K562 (cell line): ENCODE data around the gene ACADL. TPM values are rescaled to one million over a fixed set of nuclear protein-coding genes. Genes with fewer than 3 reads are reported as not detected.

Experiments
- ATAC-seq: fragments of 200-7000 bp; cut with Tn5 transposase; 3 replicates; pipeline ENCODE4 v1.9.1; 2020; ENCODE audit warnings: moderate library complexity
- BruUV-seq: library from RNA; stranded (reverse); fragments of 400-500 nt; replicated peaks from 2 replicates; lab custom pipeline; 2021; lab: Mats Ljungman, UMichigan
- CTCF ChIA-PET: fragments of 300-600 bp; formaldehyde crosslinking; extraction: SDS; loops from one replicate; lab custom pipeline; 2021; ENCODE audit warnings: low intra/inter-chr PET ratio; lab: Yijun Ruan, JAX
- POLR2A ChIA-PET: fragments of 300-600, 350-650 bp; sonication (Branson Sonifier 250); formaldehyde crosslinking; extraction: SDS; loops from one replicate; lab custom pipeline; 2021; ENCODE audit warnings: antibody characterized with exemption, inconsistent platforms; lab: Yijun Ruan, JAX
- DNase-seq, 4 experiments: peaks; one replicate each; pipeline versions ENCODE4 v3.0.0 to v3.0.0-alpha.2; 2011 to 2018; ENCODE audit warnings: low spot score in 3 of 4, mixed read lengths in 3 of 4; ENCODE audit errors: extremely low read depth in 1 of 4
- FAIRE-seq: peaks from 2 replicates; lab custom pipeline; 2011; peaks lifted over from hg19 to GRCh38; lab: Jason Lieb, UNC
- H2AFZ ChIP-seq: 2 replicates; pipeline ENCODE4 v1.6.0; 2011; ENCODE audit warnings: low read depth, low read length, control low read depth, inconsistent platforms
- H3K27ac ChIP-seq: fragments of 200-600 bp; 3 replicates; pipeline ENCODE4 v1.8.0; 2011; ENCODE audit warnings: low read depth, mild to moderate bottlenecking, control low read depth, inconsistent platforms, low read length, moderate library complexity, mixed read lengths; ENCODE audit errors: extremely low read depth
- H3K27me3 ChIP-seq, 2 experiments: fragments of 300-600 bp in 1 of 2; 2 replicates in 1 of 2; 3 replicates in 1 of 2; pipeline versions ENCODE4 v1.6.0 to v1.8.0; 2011; ENCODE audit warnings: inconsistent platforms in 2 of 2, low read length in 2 of 2, mild to moderate bottlenecking in 1 of 2, mixed read lengths in 1 of 2, moderate library complexity in 1 of 2; ENCODE audit not compliant: control insufficient read depth in 2 of 2, insufficient read depth in 2 of 2
- H3K36me3 ChIP-seq: fragments of 300-600 bp; 3 replicates; pipeline ENCODE4 v1.8.0; 2011; ENCODE audit warnings: mild to moderate bottlenecking, low read length, inconsistent platforms; ENCODE audit not compliant: control insufficient read depth, insufficient read depth
- H3K4me1 ChIP-seq, 2 experiments: fragments of 200-600 bp in 1 of 2; replicated peaks in 1 of 2; 2 replicates in 1 of 2; 3 replicates in 1 of 2; pipeline versions ENCODE4 v1.5.1 to v1.8.0; 2011; ENCODE audit warnings: inconsistent platforms in 2 of 2, low read length in 2 of 2, mild to moderate bottlenecking in 1 of 2, mixed read lengths in 1 of 2, moderate library complexity in 1 of 2; ENCODE audit not compliant: control insufficient read depth in 2 of 2, insufficient read depth in 2 of 2
- H3K4me2 ChIP-seq: 2 replicates; pipeline ENCODE4 v1.6.1; 2011; ENCODE audit warnings: low read length, control low read depth, inconsistent platforms, mixed read lengths; ENCODE audit not compliant: insufficient read depth
- H3K4me3 ChIP-seq: fragments of 200-600 bp; sonication (generic), shearing (Covaris generic); 2 replicates; pipeline ENCODE4 v1.5.1; 2016; ENCODE audit warnings: control low read depth, inconsistent platforms
- H3K79me2 ChIP-seq: fragments of 200-600 bp; 3 replicates; pipeline ENCODE4 v1.8.0; 2011; ENCODE audit warnings: low read length, inconsistent platforms; ENCODE audit not compliant: control insufficient read depth, insufficient read depth
- H3K9ac ChIP-seq, 2 experiments: 2 replicates each; pipeline versions ENCODE4 v1.6.0 to v1.6.1; 2011; ENCODE audit warnings: low read depth in 2 of 2, low read length in 2 of 2, control low read depth in 1 of 2, inconsistent platforms in 1 of 2, mild to moderate bottlenecking in 1 of 2, mixed read lengths in 1 of 2; ENCODE audit not compliant: insufficient read depth in 1 of 2
- H3K9me1 ChIP-seq: one replicate; pipeline ENCODE4 v1.6.0; 2011; ENCODE audit warnings: inconsistent platforms, mild to moderate bottlenecking, low read length, moderate library complexity; ENCODE audit not compliant: control insufficient read depth, insufficient read depth
- H3K9me3 ChIP-seq: replicated peaks from 2 replicates; pipeline ENCODE4 v1.5.1; 2011; ENCODE audit warnings: low read depth, low read length, inconsistent platforms; ENCODE audit not compliant: control insufficient read depth, insufficient read depth
- H4K20me1 ChIP-seq: replicated peaks from 2 replicates; pipeline ENCODE4 v1.6.1; 2011; ENCODE audit warnings: low read length, inconsistent platforms, mixed read lengths; ENCODE audit not compliant: control insufficient read depth, insufficient read depth
- CAMTA2 ChIP-seq: fragments of 250-450 bp; sonication (Bioruptor Pico); conservative IDR thresholded peaks from 2 replicates; pipeline ENCODE4 v1.5.1; 2022
- DPF2 ChIP-seq: fragments of 450-650 bp; IDR thresholded peaks from 2 replicates; pipeline ENCODE4 v1.6.1; 2016
- RAD21 ChIP-seq, 2 experiments: fragments of 250-450 bp in 1 of 2; fragments of 450-650 bp in 1 of 2; sonication (Bioruptor Pico) in 1 of 2; formaldehyde crosslinking in 1 of 2; IDR thresholded peaks in 1 of 2; conservative IDR thresholded peaks in 1 of 2; 2 replicates each; pipeline versions ENCODE4 v1.4.0 to v1.8.0; 2020 to 2022; ENCODE audit warnings: mild to moderate bottlenecking in 2 of 2, moderate library complexity in 1 of 2
- RBBP5 ChIP-seq: fragments of 200-600 bp; sonication (generic); IDR thresholded peaks from 2 replicates; pipeline ENCODE4 v1.6.1; 2012; ENCODE audit warnings: borderline replicate concordance, mild to moderate bottlenecking, low read length, control low read depth, inconsistent platforms; ENCODE audit not compliant: insufficient read depth, poor library complexity, severe bottlenecking
- TCF3 ChIP-seq: sonication (generic); formaldehyde crosslinking; IDR thresholded peaks from 2 replicates; pipeline ENCODE4 v1.4.0; 2020; ENCODE audit warnings: mild to moderate bottlenecking, missing genetic modification reagents
- TCFL5 ChIP-seq: fragments of 250-450 bp; sonication (Bioruptor Pico); conservative IDR thresholded peaks from 2 replicates; pipeline ENCODE4 v1.6.1; 2021; ENCODE audit warnings: mild to moderate bottlenecking, moderate library complexity, matching md5 sums
- TOE1 ChIP-seq, 2 experiments: fragments of 450-650 bp in 1 of 2; sonication (generic) in 1 of 2; formaldehyde crosslinking in 1 of 2; IDR thresholded peaks; 2 replicates each; pipeline versions ENCODE4 v1.7.1 to v1.8.0; 2016 to 2022; ENCODE audit warnings: borderline replicate concordance in 2 of 2, mild to moderate bottlenecking in 2 of 2, antibody characterized with exemption in 1 of 2, inconsistent platforms in 1 of 2, low read depth in 1 of 2, missing genetic modification reagents in 1 of 2, moderate library complexity in 1 of 2
- ZNF212 ChIP-seq: fragments of 450-650 bp; formaldehyde crosslinking; IDR thresholded peaks from 2 replicates; pipeline ENCODE4 v1.4.0; 2020; ENCODE audit warnings: mild to moderate bottlenecking
- WGBS: fragments of 100-300 bp; shearing (Covaris generic); methylation state at CpG from one replicate; pipeline ENCODE4 v1.1.6; 2016; ENCODE audit warnings: low coverage, mixed read lengths; ENCODE audit not compliant: insufficient coverage; ENCODE audit errors: missing lambda C conversion rate; 5-methylcytosine and 5-hydroxymethylcytosine counted together
- in situ Hi-C: fragments of 300-500 bp; cut with MboI; formaldehyde crosslinking; loops from 4 replicates; pipeline ENCODE4 v1.15.0; 2018; ENCODE audit warnings: inconsistent platforms, mixed read lengths
- intact Hi-C: fragments of 100-400 bp; cut with micrococcal nuclease; formaldehyde crosslinking; loops from 2 replicates; pipeline ENCODE4 v1.14.2; 2022
- polyA plus RNA-seq, 8 experiments: library from polyadenylated mRNA; depleted of rRNA in 4 of 8; stranded (reverse) in 5 of 8; unstranded in 3 of 8; fragments of >200 nt; fragmentation: Nextera tagmentation in 2 of 8; fragmentation: Illumina TruSeq in 1 of 8; extraction: Ambion mirVana in 2 of 8; extraction: Trizol in 1 of 8; gene quantifications; 2 replicates each; pipeline versions ENCODE4 v1.2.1 to v1.2.3, GENCODE V29; 2011 to 2014; ENCODE audit warnings: inconsistent platforms in 1 of 8, missing spikeins in 1 of 8
- total RNA-seq, 7 experiments: library from RNA; depleted of rRNA in 6 of 7; stranded (reverse); fragments of >200 nt in 6 of 7; fragmentation: Illumina TruSeq in 2 of 7; extraction: Trizol in 2 of 7; gene quantifications; 2 replicates each; pipeline versions ENCODE4 v1.2.1 to v1.2.3, GENCODE V29; 2011 to 2021; ENCODE audit warnings: low replicate concordance in 1 of 7
- TF ChIP-seq, protein P1 (sequence below), 2 experiments: fragments of 450-650 bp in 1 of 2; IDR thresholded peaks; 2 replicates each; pipeline ENCODE4 v1.6.1; 2011 to 2017; ENCODE audit warnings: low read depth in 2 of 2, antibody characterized with exemption in 1 of 2, borderline replicate concordance in 1 of 2, low read length in 1 of 2, mild to moderate bottlenecking in 1 of 2, mixed read lengths in 1 of 2; ENCODE audit not compliant: control insufficient read depth in 1 of 2
- TF ChIP-seq, protein P2 (sequence below), 3 experiments: fragments of 200-800 bp in 1 of 3; sonication (Bioruptor generic) in 1 of 3; sonication (generic) in 1 of 3; formaldehyde crosslinking in 1 of 3; IDR thresholded peaks; 2 replicates each; pipeline versions ENCODE4 v1.6.1 to v1.8.0; 2016 to 2022; ENCODE audit warnings: mild to moderate bottlenecking in 2 of 3, missing compliant biosample characterization in 2 of 3, missing genetic modification characterization in 2 of 3, missing genetic modification reagents in 1 of 3

ACADL gene
- total and polyA plus RNA-seq, 9 of the 15 experiments (the other 6 are each of a cell fraction or from before 2014, with no cell fraction given): 0.07 TPM; not detected in 8

DNA sequence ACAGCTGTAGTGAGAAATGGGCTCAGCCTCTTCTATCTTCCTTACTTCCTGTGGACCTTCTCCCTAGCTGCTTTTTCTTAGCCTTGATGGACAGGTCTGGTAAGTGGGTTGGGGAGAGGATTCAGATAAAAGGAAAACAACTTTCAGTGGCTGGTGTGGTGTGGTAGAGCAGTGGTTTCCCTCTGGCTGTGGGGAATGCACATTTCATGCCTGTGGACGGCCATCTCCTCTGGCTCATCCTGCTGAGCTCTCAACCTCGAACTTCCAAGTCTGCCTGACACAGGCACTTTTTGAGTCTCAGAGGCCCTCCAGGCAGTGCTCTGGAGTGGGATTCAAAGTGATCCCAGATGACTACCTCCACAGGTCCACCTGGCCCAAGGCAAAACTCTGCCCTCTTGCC is 38.6 kb upstream of the ACADL start:
- ATAC-seq: no peak
- Histone ChIP-seq H3K9me3 (no peaks in the 10 kb centered on the region), H3K4me1 (no peaks in the 10 kb centered on the region), H3K79me2 (no peaks in the 10 kb centered on the region), H2AFZ (no peak overlapping the region), H3K4me2 (no peak overlapping the region), H3K9me1 (no peaks in the 10 kb centered on the region), H3K27me3 (no peaks in the 10 kb centered on the region), H3K4me3 (no peak overlapping the region), H4K20me1 (no peaks in the 10 kb centered on the region), H3K36me3 (no peaks in the 10 kb centered on the region), H3K9ac (no peak overlapping the region), H3K27ac (no peak overlapping the region)
- no peak for FAIRE-seq
- no TSS peak for BruUV-seq
- CTCF ChIA-PET: no interaction called here
- intact Hi-C loops: no loop called here
- POLR2A ChIA-PET: no interaction called here
- DNase-seq: no peak
- WGBS: 0% methylated on average over 1 of the region's 2 CpGs
- in situ Hi-C loops: no loop called here
- no peak for TF ChIP-seq ZNF212
- TF ChIP-seq, protein P1, sequence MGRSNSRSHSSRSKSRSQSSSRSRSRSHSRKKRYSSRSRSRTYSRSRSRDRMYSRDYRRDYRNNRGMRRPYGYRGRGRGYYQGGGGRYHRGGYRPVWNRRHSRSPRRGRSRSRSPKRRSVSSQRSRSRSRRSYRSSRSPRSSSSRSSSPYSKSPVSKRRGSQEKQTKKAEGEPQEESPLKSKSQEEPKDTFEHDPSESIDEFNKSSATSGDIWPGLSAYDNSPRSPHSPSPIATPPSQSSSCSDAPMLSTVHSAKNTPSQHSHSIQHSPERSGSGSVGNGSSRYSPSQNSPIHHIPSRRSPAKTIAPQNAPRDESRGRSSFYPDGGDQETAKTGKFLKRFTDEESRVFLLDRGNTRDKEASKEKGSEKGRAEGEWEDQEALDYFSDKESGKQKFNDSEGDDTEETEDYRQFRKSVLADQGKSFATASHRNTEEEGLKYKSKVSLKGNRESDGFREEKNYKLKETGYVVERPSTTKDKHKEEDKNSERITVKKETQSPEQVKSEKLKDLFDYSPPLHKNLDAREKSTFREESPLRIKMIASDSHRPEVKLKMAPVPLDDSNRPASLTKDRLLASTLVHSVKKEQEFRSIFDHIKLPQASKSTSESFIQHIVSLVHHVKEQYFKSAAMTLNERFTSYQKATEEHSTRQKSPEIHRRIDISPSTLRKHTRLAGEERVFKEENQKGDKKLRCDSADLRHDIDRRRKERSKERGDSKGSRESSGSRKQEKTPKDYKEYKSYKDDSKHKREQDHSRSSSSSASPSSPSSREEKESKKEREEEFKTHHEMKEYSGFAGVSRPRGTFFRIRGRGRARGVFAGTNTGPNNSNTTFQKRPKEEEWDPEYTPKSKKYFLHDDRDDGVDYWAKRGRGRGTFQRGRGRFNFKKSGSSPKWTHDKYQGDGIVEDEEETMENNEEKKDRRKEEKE (IDR thresholded peaks at IDR 0.05; ENCODE audit: borderline replicate concordance in 1 of 2, control insufficient read depth in 1 of 2, low read depth in 2 of 2, low read length in 1 of 2): no peak
- no peak for TF ChIP-seq TOE1 (IDR thresholded peaks at IDR 0.05; ENCODE audit: borderline replicate concordance)
- TF ChIP-seq TOE1 (CRISPR knock-in tag; IDR thresholded peaks at IDR 0.05; ENCODE audit: borderline replicate concordance, low read depth): no peak
- no peak for TF ChIP-seq TCF3
- no peak for TF ChIP-seq RAD21 (CRISPR knock-in tag; conservative IDR thresholded peaks at IDR 0.05 in 1 of 2, IDR thresholded peaks at IDR 0.05 in 1 of 2)
- TF ChIP-seq, protein P2, sequence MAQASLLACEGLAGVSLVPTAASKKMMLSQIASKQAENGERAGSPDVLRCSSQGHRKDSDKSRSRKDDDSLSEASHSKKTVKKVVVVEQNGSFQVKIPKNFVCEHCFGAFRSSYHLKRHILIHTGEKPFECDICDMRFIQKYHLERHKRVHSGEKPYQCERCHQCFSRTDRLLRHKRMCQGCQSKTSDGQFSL (CRISPR knock-in tag; IDR thresholded peaks at IDR 0.05): no peak
- TF ChIP-seq, protein P2 (tag; IDR thresholded peaks at IDR 0.05): no peak
- no peak for TF ChIP-seq TCFL5
- TF ChIP-seq DPF2: no peak
- TF ChIP-seq CAMTA2 (CRISPR knock-in tag): no peak
- TF ChIP-seq RBBP5: no peak
